Retina (tissue), 1 donor: Measurements from ENCODE around the gene USP54.

Experiments
- DNase-seq: peaks from one replicate; pipeline ENCODE4 v3.0.0-alpha.2; 2016

Gene USP54

GRCh38 chr10:73465978-73466726 lies 125.0 kb downstream of the USP54 start:
- DNase-seq, result no peak

- DNase-seq, result no peak
These were observed 130.2 kb downstream of the USP54 start for GRCh38 chr10:73460897-73461296.

- DNase-seq, result no peak
These were observed 131.3 kb downstream of the USP54 start for GRCh38 chr10:73459683-73460314.

GRCh38 chr10:73456187-73456890 lies 134.8 kb downstream of the USP54 start:
- DNase-seq, result no peak

- no peak for DNase-seq
These were observed 142.0 kb downstream of the USP54 start for GRCh38 chr10:73449113-73449512.

GRCh38 chr10:73448384-73448783 lies 142.8 kb downstream of the USP54 start:
- no peak for DNase-seq
